ENCODE results near the gene SLC4A2.

SLC4A2 gene

DNA sequence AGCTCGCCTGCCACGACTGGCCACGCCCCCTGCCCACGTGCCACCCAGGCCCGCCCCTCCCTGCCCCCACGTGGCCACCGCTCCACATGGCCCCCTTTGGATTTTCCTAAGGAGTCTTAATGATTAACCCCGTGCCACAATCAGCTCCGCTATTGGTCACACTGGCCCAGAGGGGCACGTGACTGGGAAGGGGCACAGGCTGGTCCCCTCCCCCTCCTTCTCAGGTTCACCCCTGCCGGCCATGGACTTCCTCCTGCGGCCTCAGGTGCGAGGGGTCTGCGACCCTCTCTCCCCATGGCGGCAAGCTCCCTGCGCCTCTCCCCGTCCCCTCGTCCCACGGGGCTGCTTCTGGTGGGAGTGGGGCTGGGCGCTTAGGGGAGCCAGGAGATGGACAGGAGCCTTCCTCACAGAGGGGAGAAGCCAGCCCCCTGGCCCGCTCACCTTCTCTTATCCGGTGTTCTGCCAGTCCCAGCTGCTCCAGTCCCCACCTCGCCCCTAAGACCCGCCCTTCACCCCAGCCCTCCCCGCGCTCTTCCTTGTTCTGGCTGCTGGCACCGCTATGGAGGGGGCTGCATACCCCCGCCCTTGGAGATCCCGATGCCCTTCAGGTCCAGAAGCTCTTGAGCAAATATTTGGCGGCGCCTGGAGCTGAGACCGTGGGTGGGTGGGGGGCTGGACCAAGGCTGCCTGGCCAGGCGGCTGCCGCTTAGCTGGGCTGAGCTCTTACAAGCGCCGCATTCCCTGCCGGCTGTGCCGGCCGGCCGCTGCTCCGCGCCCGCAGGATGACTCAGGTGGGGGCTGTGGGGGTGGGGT is 3.2 kb downstream of the SLC4A2 start:
- no peak for DNase-seq (ENCODE audit: low read depth in 2 of 2)

DNA sequence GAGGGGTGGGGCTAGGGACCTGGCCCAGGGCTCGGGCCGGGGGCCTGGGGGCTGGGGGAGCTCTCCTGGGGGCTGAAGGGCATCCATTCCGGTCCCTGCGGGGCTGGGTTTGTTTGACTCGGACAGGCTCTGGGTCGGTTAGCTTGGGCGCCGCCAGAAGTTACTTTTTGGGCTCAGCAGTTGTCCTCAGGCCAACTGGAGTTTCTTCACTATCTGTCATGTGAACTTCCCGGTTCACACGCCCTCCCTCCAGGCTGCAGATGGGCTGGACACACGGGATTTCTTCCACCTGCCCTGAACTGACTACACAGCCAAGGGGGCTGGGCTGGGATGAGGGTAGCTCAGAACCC is 3.8 kb downstream of the SLC4A2 start:
- DNase-seq (ENCODE audit: low read depth in 2 of 2): no peak

DNA sequence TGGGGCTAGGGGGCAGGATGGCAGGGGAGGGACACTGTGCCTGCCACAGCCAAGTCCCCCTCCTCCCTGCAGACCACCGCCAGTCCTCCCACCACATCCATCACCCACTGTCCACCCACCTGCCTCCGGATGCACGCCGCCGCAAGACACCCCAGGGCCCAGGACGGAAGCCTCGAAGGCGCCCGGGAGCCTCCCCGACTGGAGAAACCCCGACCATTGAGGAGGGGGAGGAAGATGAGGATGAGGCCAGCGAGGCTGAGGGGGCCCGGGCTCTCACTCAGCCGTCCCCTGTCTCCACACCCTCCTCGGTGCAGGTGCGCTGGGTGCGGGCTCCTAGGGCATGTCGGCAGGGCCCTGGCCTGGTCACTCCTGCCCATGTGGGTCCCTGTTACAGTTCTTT is 5.1 kb downstream of the SLC4A2 start:
- DNase-seq (ENCODE audit: low read depth in 2 of 2): no peak

DNA sequence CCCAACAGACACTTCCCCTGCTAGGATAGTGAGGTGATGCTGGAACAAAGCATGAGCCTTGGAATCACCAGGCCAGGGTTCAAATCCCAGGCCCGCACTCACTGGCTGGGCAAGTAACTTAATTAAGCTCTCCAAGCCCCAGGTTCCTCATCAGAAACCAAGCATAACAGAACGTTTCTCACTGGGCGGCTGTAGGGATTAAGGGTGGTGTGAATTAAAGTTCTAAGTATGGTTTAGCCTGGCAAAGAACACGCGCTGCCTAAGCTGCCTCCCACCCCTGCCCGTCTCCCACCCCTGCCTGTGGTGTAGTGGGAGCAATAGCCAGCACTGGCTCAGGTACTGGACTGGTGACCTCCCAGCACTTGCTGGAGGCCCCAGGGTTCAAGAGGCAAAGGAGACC is 5.6 kb downstream of the SLC4A2 start:
- DNase-seq (ENCODE audit: low read depth in 2 of 2): no peak

DNA sequence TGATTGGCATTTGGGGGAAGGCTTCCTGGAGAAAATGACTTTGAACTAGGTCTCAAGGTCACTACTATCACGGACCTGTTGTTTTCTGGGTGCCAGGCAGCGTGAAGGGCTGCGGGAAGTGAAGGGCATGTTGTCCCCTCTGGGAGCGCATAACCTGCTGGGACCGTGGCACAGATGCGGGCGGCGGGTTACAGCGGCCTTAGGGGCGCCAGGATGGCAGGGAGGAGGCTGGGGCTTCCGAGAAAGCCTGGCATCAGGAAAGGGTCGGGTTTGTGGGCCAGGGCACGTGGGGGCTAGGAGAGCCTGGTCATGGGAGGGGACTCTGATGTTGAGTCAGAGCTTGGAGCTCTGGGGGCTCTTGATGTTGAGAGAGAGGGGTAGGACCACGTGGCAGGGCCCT is 6.1 kb downstream of the SLC4A2 start:
- no peak for DNase-seq (ENCODE audit: low read depth in 2 of 2)

DNA sequence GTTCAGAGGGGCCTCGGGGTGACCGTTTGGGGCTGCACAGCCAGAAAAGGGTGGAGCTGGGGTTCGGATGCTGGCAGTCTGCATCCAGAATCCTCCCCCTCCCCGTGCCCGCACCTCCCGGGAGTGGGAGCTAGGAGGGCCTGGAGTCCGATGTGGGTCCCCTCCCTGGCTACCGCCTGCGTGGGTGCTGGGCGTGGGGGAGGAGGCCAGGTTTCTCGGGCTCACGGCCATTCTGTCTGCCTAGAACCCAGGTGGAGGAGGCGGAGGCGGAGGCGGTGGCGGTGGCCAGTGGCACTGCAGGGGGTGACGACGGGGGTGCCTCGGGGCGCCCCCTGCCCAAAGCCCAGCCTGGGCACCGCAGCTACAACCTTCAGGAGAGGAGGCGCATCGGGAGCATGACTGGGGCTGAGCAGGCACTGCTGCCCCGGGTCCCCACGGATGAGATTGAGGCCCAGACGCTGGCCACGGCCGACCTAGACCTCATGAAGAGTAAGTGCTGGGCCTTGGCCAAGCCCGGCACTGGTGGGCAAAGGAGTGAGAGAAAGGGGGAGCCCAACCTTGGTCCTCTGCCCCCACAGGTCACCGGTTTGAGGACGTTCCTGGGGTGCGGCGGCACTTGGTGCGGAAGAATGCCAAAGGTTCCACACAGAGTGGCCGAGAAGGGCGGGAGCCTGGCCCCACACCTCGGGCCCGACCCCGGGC is 7.0 kb downstream of the SLC4A2 start:
- no peak for DNase-seq (ENCODE audit: low read depth in 2 of 2)

DNA sequence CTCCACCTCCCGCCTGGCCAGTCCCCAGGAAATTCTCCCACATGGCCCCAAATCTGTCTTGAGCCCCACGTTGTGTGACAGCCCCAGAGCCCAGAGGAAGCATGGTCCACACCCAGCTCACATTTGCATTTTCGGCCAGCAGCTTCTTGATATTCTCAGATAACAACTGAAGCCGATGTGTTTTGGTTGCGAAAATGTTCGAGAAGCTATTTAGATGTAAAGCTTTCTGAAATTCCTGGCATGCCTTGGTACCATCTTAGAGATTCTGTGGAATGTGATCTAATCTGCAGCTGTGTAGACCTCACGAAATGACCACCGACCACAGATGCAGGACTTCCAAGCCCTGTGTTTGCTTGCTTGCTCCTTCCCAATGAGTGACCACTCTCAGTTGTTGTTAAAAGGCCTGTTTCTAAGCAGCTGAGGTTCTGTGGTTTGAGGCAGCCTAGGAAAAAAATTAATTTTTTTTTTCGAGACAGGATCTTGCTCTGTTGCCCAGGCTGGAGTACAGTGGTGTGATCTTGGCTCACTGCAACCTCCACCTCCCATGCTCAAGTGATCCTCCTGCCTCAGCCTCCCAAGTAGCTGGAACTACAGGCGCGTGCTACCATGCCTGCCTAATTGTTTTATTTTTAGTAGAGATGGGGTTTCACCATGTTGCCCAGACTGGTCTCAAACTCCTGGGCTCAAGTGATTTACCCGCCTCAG is 8.8 kb downstream of the SLC4A2 start:
- no peak for DNase-seq (ENCODE audit: low read depth in 2 of 2)

DNA sequence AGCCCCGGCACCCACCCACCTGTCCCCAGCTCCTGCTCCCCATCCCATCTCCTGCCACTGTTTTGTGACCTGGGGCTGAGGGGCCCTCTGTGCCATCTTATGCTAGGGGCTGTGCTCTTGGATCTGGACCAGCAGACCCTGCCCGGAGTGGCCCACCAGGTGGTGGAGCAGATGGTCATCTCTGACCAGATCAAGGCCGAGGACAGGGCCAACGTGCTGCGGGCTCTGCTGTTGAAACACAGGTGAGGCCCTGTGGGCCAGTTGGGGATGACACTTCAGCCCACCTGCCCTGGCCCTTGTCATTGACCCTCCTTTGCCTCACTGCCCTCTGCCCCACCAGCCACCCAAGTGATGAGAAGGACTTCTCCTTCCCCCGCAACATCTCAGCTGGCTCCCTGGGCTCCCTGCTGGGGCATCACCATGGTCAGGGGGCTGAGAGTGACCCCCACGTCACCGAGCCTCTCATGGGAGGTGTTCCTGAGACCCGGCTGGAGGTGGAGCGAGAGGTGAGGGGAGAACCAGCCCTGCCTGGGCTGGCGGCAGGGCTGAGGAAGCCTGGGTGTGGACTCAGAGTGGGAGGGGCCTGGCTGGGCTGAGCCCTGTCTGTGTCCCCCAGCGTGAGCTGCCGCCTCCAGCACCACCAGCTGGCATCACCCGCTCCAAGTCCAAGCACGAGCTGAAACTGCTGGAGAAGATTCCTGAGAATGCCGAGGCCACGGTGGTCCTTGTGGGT is 10.6 kb downstream of the SLC4A2 start:
- no peak for DNase-seq (ENCODE audit: low read depth in 2 of 2)

DNA sequence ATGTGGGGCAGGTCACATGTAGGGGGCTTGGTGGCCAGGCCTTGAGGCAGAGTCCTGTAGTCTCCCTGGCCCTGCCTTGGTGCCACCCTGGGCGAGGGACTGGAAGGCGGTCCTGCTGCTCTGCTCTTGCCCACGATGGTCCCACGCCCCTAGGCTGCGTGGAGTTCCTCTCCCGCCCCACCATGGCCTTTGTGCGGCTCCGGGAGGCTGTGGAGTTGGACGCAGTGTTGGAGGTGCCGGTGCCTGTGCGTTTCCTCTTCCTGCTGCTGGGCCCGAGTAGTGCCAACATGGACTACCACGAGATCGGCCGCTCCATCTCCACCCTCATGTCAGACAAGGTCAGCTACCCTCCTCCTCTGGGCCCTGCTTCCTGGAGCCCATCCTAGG is 11.2 kb downstream of the SLC4A2 start:
- DNase-seq (ENCODE audit: low read depth in 2 of 2): no peak

DNA sequence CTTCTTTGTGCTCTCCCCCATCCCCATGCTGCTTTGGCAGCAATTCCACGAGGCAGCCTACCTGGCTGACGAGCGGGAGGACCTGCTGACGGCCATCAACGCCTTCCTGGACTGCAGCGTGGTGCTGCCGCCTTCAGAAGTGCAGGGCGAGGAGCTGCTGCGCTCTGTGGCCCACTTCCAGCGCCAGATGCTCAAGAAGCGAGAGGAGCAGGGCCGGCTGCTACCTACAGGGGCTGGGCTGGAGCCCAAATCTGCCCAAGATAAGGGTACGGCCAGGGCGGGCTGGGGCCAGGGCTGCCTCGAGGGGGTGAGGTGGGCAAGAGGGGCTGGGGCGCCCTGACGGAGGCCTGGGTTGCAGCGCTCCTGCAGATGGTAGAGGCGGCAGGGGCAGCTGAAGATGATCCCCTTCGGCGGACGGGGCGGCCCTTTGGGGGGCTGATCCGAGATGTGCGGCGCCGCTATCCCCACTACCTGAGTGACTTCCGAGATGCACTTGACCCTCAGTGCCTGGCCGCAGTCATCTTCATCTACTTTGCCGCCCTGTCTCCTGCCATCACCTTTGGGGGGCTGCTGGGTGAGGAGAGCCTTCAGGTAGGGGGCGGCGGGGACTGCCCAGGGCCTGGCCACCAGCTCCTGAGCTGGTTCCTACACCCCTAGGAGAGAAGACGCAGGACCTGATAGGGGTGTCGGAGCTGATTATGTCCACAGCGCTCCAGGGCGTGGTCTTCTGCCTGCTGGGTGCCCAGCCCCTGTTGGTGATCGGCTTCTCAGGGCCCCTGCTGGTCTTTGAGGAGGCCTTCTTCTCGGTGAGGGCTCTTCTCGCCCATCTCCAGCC is 11.9 kb downstream of the SLC4A2 start:
- no peak for DNase-seq (ENCODE audit: low read depth in 2 of 2)

DNA sequence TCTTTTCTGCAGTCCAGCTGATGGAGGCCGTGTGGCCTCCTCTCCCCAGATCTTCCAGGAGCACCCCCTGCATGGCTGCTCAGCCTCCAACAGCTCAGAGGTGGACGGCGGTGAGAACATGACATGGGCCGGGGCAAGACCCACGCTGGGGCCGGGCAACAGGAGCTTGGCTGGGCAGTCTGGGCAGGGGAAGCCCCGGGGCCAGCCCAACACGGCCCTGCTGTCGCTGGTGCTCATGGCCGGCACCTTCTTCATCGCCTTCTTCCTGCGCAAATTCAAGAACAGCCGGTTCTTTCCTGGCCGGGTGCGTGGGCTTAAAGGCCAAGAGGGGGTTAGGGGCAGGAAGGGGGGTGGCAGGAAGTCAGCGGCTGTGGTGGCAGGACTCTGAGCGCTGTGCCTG is 14.6 kb downstream of the SLC4A2 start:
- no peak for DNase-seq (ENCODE audit: low read depth in 2 of 2)

DNA sequence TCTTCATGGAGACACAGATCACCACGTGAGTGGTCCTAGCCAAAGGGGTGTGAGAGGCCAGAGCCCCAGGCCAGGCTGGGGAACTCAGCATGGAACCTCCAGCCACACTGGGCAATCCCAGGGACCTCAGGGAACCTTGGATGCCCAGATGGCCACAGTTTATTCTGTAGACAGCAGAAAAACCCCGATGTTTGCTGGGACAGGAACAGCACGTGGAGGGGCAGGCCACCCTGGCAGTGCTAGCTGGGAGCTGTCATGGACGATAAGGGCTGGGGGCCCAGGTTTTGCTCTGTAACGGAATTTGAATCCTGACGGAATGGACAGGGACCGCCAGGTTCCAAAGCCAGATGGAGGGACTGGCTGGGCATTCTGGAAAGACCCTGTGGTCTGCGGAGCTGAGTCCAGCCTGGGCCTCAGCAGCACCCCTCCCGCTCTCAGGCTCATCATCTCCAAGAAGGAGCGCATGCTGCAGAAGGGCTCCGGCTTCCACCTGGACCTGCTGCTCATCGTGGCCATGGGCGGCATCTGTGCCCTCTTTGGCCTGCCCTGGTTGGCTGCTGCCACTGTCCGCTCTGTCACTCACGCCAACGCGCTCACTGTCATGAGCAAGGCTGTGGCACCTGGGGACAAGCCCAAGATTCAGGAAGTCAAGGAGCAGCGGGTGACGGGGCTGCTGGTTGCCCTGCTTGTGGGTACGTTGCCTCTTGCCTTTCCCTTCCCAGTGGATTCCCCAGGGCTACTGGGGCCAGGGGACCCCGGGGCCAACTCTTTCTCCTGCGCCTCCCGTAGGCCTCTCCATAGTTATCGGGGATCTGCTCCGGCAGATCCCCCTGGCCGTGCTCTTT is 15.7 kb downstream of the SLC4A2 start:
- DNase-seq (ENCODE audit: low read depth in 2 of 2): no peak

DNA sequence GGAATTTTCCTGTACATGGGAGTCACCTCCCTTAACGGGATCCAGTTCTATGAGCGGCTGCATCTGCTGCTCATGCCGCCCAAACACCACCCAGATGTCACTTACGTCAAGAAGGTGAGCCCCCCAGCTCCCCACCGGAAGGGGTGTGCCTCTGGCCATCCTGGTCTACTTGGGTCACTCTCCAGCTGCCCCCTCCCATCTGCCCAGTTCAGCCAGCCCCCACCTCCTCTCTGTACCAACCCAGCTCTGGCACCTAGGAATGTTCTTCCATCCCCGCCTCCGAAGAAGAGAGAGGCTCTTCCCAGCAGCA is 16.2 kb downstream of the SLC4A2 start:
- DNase-seq (ENCODE audit: low read depth in 2 of 2): no peak

DNA sequence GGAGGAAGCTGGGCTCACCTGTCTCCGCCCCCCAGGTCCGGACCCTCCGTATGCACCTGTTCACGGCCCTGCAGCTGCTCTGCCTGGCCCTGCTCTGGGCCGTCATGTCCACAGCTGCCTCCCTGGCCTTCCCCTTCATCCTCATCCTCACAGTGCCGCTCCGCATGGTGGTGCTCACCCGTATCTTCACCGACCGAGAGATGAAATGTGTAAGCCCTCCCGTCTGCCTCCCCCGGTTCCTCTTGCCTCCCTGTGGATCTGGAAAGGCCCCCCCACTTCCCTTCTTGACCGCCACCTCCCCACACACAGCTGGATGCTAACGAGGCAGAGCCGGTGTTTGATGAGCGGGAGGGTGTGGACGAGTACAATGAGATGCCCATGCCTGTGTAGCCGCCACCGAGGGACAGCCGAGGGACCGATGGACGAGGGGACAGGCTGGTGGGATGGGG is 16.6 kb downstream of the SLC4A2 start:
- no peak for DNase-seq (ENCODE audit: low read depth in 2 of 2)

DNA sequence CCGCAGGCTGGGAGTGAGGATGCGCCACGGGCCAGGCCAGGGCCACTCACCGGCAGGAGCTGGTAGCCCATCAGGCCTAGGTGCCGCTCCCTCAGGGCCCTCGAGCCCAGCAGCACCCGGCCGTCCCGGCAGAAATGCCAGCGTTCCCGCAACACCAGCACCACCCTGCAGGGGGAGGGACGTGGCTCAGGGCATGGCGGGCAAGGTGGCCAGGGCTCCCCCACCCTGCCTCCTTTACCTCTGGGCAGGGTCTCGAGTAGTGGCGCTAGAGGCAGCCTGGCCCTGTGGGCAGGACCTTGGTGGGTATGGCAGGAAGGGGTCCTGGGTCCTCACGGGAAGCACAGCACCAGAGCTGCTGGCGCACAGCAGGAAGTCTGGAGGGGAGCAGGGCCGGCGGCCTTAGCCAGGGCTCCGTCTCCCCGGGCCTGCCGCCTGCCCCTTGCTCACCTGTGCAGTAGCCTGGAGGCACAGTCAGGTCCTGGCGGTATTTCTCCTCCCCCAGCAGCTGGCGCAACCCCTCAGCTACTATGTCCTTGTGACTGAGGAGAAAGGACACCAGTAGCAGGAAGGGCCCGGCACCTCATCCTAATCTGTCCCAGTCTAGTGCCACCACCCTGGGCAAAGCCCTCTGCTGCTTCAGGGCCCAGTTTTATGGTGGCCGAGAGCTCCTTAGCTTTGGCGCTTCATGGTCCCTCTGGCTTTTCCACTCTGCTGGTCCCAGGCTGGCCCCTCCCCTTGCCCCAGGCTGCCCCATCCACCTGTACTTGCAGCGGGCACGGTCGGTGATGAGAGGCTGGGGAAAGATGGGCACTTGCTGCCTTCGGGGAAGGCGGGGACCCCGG is 17.7 kb downstream of the SLC4A2 start:
- no peak for DNase-seq (ENCODE audit: low read depth in 2 of 2)

DNA sequence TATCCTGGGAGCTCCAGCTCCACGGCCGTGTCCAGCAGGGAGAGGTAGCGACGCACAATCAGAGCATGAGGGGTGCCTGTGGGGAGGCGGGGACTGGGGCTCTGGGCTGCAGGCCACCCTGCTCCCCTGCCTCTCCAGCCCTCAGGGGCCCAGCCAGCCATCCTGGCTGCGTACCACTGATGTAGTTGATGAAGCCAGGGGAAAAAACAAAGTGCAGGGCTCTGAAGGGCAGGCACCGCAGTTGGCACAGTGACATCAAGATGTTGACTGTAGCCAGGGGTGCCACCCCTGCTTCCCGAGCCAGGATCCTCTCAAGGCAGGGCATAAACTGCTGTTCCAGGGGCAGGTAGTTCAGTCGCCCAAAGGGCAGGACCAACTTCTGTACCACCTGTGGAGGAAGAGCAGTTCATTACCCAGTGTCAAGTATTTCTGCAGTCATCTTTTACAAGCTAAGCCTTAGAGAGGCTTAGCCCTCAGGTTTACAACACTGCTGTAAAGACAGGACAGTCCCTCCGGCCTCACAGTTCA is 18.4 kb downstream of the SLC4A2 start:
- no peak for DNase-seq (ENCODE audit: low read depth in 2 of 2)

DNA sequence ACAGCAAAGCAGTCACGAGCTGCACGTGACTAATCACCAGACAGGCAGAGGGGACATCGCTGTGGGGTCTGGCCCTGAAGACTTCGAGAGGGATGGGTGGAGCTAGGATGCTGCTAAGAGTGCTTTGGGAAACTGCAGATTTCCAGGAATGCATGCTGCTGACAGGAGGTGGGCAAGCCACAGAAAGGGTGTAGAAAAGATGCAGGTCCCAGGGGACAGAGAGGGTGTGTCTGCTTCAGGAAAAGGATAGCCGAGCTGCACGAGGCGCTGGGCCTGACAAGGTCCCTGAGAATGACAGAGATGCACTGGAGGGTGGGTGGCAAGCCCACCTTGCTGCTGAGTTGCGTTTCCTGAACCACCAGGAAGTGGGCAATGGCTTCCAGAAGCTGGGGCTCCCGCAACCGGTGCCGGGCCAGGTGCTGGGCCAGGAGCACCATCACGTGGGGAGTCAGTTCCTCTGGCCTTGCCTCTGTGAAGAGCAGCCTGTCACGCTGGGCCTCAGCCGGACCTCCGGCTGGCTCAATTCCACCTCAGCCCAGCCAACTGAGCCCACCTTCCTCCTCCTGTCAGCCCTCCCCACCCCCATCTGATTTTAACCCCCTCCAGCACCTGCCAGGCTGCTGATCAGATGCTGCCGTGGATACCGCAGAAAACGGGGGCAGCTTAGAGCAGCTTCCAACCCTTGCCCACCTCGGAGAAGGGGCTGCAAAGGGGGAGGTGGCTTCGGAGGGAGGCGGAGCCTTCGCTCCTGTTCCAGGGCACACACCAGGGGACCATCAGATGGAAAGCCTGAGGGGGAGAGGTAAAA is 19.0 kb downstream of the SLC4A2 start:
- DNase-seq (ENCODE audit: low read depth in 2 of 2): no peak

DNA sequence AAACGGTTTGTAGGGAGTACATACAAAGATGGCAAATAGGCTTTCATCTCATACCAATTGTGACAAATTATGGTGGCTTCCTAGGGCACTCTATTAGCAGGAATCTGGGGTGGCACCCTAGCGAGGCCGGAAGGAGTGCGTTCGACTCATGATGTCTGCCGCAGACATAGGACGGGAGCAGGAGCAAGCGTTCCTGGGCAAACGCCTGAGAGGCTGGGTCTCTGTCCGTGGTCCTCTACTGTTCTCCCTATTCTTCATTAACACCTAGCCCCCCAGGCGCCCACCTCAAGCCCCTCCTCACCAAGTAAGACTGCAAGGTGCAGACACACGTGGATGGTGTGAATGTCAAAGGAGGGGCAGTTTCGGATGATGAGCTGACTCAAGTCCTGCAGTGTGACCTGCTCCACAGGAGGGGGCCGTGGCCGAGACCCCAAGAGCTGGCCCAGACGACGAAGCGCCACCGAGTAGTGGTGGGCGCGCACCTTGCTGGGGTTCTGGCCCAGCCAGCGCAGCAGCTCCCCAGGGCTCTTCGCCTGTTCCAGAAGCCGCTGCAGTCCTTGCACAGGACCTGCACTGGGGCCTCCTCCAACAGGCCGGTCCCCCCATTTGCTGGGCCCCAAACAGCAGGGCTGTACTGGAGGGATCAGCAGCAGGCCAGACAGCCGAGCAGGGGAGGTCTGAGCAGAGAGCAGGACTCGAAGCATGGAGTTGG is 20.0 kb downstream of the SLC4A2 start:
- DNase-seq (ENCODE audit: low read depth in 2 of 2): no peak
